IPS-20b (cell line): ENCODE data around the gene BMS1.
"Not testable (repeated sequence)": the region's sequence is repeated elsewhere in the genome, so short reads cannot be mapped to it uniquely, and the experiment has no call there.

Experiments
- H3K27ac ChIP-seq: one replicate; pipeline ENCODE4 v1.5.1; 2013; ENCODE audit warnings: low read length
- H3K27me3 ChIP-seq: 2 replicates; pipeline ENCODE4 v1.6.1; 2013; ENCODE audit warnings: mild to moderate bottlenecking, low read length, inconsistent platforms; ENCODE audit not compliant: insufficient read depth
- H3K36me3 ChIP-seq: 2 replicates; pipeline ENCODE4 v1.6.1; 2013; ENCODE audit warnings: low read depth, mild to moderate bottlenecking, inconsistent platforms, low read length, moderate library complexity; ENCODE audit not compliant: insufficient read depth
- H3K4me1 ChIP-seq: 2 replicates; pipeline ENCODE4 v1.6.1; 2013; ENCODE audit warnings: mild to moderate bottlenecking, control low read depth, inconsistent platforms, low read length, moderate library complexity; ENCODE audit not compliant: insufficient read depth
- H3K4me3 ChIP-seq: 2 replicates; pipeline ENCODE4 v1.5.1; 2013; ENCODE audit warnings: mild to moderate bottlenecking, low read length, inconsistent platforms
- H3K9ac ChIP-seq: 2 replicates; pipeline ENCODE4 v1.6.1; 2013; ENCODE audit warnings: low read depth, mild to moderate bottlenecking, inconsistent platforms, low read length, moderate library complexity
- H3K9me3 ChIP-seq: 2 replicates; pipeline ENCODE4 v1.6.1; 2013; ENCODE audit warnings: mild to moderate bottlenecking, low read depth, low read length, inconsistent platforms; ENCODE audit not compliant: insufficient read depth

BMS1 gene, protein sequence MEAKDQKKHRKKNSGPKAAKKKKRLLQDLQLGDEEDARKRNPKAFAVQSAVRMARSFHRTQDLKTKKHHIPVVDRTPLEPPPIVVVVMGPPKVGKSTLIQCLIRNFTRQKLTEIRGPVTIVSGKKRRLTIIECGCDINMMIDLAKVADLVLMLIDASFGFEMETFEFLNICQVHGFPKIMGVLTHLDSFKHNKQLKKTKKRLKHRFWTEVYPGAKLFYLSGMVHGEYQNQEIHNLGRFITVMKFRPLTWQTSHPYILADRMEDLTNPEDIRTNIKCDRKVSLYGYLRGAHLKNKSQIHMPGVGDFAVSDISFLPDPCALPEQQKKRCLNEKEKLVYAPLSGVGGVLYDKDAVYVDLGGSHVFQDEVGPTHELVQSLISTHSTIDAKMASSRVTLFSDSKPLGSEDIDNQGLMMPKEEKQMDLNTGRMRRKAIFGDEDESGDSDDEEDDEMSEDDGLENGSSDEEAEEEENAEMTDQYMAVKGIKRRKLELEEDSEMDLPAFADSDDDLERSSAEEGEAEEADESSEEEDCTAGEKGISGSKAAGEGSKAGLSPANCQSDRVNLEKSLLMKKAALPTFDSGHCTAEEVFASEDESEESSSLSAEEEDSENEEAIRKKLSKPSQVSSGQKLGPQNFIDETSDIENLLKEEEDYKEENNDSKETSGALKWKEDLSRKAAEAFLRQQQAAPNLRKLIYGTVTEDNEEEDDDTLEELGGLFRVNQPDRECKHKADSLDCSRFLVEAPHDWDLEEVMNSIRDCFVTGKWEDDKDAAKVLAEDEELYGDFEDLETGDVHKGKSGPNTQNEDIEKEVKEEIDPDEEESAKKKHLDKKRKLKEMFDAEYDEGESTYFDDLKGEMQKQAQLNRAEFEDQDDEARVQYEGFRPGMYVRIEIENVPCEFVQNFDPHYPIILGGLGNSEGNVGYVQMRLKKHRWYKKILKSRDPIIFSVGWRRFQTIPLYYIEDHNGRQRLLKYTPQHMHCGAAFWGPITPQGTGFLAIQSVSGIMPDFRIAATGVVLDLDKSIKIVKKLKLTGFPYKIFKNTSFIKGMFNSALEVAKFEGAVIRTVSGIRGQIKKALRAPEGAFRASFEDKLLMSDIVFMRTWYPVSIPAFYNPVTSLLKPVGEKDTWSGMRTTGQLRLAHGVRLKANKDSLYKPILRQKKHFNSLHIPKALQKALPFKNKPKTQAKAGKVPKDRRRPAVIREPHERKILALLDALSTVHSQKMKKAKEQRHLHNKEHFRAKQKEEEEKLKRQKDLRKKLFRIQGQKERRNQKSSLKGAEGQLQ

GRCh38 chr10:42782446-42783180, at the start of gene BMS1:
BMS1 (plus strand) TSS chr10:42782795; CDS start chr10:42784395, 1,600 bp downstream.
- Histone ChIP-seq H3K4me3 (peak within 1 kb of the TSS; percentile 91), H3K27ac (peak within 1 kb of the TSS; percentile 73), H3K9ac (peak within 1 kb of the TSS; percentile 86), H3K9me3 (no peaks in the 10 kb centered on the region), H3K4me1 (peaks cover 2% of the 10 kb centered on the region; the same call in 1 of the 2 replicates), H3K27me3 (peaks cover 12% of the 10 kb centered on the region), H3K36me3 (peaks cover 35% of the 10 kb centered on the region)

DNA sequence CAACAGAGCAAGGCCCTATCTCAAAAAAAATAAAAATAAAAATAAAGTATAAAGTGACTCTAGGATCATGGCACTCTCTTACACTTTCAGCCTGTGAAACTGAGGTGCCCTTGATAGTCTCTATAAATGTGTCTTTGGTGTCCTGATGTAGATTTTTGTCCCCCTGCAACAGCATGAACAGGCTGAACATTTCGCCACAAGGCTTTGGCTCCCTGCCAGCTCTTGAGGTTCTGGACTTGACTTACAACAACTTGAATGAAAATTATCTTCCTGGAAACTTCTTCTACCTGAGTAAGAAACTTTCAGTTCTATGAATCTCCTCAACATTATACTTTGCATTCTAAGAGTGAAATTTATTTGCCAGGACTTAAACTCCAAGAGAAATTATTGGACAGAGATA, 48.1 kb upstream of the BMS1 start:
- H3K9ac ChIP-seq = no peak overlapping the region
- H3K4me3 ChIP-seq = no peak overlapping the region
- no peak overlapping the region for H3K27ac ChIP-seq
- H3K27me3 ChIP-seq = no peaks in the 10 kb centered on the region
- no peaks in the 10 kb centered on the region for H3K36me3 ChIP-seq
- H3K9me3 ChIP-seq = peaks cover 28% of the 10 kb centered on the region
- H3K4me1 ChIP-seq = no peaks in the 10 kb centered on the region

GRCh38 chr10:42738679-42739078, 43.9 kb upstream of the BMS1 start:
- no peak overlapping the region for H3K4me3 ChIP-seq
- no peak overlapping the region for H3K9ac ChIP-seq
- H3K27ac ChIP-seq = no peak overlapping the region
- H3K36me3 ChIP-seq = no peaks in the 10 kb centered on the region
- H3K4me1 ChIP-seq = no peaks in the 10 kb centered on the region
- H3K27me3 ChIP-seq = no peaks in the 10 kb centered on the region
- peaks cover 33% of the 10 kb centered on the region for H3K9me3 ChIP-seq

DNA sequence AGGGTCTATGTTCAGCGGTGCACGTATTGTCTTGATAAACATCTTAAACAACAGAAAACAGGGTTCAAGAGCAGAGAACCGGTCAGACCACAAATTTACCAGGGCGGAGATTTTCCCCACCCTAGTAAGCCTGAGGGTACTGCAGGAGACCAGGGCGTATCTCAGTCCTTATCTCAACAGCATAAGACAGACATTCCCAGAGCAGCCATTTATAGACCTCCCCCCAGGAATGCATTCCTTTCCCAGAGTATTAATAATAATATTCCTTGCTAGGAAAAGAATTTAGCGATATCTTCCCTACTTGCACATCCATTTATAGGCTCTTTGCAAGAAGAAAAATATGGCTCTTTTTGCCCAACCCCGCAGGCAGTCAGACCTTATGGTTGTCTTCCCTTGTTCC, 41.1 kb upstream of the BMS1 start:
- not testable (repeated sequence) for H3K4me1 ChIP-seq, H3K27me3 ChIP-seq, H3K36me3 ChIP-seq, H3K27ac ChIP-seq, H3K4me3 ChIP-seq, H3K9ac ChIP-seq
- H3K9me3 ChIP-seq = peaks cover 41% of the 10 kb centered on the region

GRCh38 chr10:42743697-42744096, 38.9 kb upstream of the BMS1 start:
- Histone ChIP-seq H3K27ac (no peak overlapping the region), H3K36me3 (no peaks in the 10 kb centered on the region), H3K27me3 (no peaks in the 10 kb centered on the region), H3K4me3 (no peak overlapping the region), H3K4me1 (no peaks in the 10 kb centered on the region), H3K9me3 (peaks cover 35% of the 10 kb centered on the region), H3K9ac (no peak overlapping the region)

DNA sequence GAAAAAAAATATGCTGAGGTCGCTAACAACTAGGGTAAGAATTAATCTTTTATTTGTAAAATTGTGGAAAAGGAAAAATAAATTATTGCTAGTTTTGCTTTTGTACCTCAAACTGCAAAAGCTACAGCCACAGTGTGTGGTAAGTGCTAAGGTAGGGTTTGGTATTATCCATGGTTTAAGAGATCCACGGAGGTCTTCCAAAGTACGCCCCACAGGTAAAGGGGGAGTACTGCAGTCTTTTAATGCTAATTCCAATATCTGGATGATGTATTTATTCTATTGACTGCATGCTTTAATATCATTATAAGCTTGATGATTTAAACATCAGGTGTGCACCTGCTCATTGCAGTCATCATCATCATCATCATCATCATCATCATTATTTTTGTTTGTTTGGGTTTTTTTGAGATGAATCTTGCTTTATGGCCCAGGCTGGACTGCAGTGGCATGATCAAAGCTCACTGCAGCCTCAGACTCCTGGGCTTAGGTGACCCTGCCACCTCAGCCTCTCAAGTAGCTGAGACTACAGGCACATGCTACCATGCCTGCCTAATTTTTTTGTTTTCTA, 38.4 kb upstream of the BMS1 start:
- Histone ChIP-seq H3K27ac (no peak overlapping the region), H3K36me3 (no peaks in the 10 kb centered on the region), H3K4me3 (no peak overlapping the region), H3K9me3 (peaks cover 35% of the 10 kb centered on the region), H3K4me1 (no peaks in the 10 kb centered on the region), H3K27me3 (no peaks in the 10 kb centered on the region), H3K9ac (no peak overlapping the region)

DNA sequence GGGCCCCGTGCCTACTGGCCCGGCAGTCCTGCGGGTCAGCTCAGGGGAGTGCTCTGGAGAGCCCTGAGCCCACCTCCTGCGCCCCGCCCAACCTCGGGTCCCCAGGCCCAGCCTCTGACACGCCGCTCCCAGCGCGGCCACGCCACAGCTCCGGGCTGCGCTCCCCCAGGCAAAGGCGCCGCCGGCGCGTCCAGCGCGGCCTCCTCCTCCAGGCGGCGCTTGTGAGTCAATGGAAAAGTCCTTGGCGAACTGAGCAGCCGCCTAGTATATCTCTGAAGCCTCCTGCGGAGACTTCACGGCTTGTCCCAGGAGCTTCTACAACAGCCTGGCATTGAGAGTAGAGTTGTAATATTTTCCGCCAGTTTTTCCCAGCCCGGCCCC, 29.5 kb upstream of the BMS1 start:
- Histone ChIP-seq H3K4me1 (no peaks in the 10 kb centered on the region), H3K4me3 (peak overlapping the region; percentile 70; the same call in 1 of the 2 replicates), H3K9ac (no peak overlapping the region), H3K27ac (no peak overlapping the region), H3K9me3 (no peaks in the 10 kb centered on the region), H3K36me3 (no peaks in the 10 kb centered on the region), H3K27me3 (peaks cover 68% of the 10 kb centered on the region)

- H3K4me1 ChIP-seq = no peaks in the 10 kb centered on the region
- no peaks in the 10 kb centered on the region for H3K9me3 ChIP-seq
- no peaks in the 10 kb centered on the region for H3K36me3 ChIP-seq
- H3K4me3 ChIP-seq = peak overlapping the region; percentile 70
- no peak overlapping the region for H3K27ac ChIP-seq
- no peak overlapping the region for H3K9ac ChIP-seq
- H3K27me3 ChIP-seq = peaks cover 74% of the 10 kb centered on the region
These were observed 29.0 kb upstream of the BMS1 start for GRCh38 chr10:42753507-42754154.

DNA sequence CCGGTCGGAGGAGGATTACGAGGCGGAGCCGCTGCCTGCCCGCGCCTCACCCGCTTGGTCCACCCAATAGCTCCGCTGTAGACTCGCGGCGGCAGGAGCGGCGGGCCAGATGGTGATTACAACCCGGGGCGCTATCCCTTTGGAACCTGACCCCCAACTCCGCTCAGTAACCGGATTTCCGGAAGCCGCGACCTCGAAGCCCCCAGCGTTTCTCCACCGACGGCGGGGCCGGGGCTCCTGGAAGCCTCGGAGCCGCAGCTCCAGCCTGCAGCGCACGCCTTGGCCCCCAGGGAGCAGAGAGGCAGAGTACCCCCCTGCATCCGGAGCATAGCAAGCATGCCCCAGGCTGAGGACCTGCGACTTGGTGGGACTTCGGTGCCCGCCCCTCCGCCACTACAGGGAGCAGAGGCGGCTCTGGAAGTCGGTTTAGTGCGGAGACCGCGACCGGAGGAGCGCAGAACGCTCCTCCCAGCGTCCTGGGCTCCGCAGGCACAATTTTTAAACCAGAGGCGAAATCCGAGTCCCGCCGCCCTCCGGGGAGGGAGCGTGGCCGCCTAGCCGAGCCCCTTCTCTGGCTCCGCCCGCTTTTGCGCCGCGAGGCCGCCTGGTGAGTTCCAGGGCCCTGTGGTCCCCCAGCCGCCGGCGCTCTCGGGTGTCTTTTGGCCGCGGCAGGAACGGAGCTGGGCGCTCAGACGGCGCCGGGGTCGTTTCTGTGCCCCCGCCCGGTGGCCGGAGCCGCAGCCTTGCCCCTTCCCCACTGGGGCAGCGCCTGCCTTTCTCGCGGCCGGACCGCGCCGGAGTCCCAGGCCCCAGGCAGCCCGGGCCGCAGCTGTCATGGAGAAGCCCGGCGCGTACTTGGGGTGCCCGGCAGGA, 28.2 kb upstream of the BMS1 start:
- Histone ChIP-seq H3K9ac (no peak overlapping the region; the same call in 1 of the 2 replicates), H3K4me1 (no peaks in the 10 kb centered on the region), H3K27ac (no peak overlapping the region), H3K9me3 (no peaks in the 10 kb centered on the region), H3K36me3 (no peaks in the 10 kb centered on the region), H3K4me3 (peak overlapping the region; percentile 70), H3K27me3 (peaks cover 81% of the 10 kb centered on the region)

GRCh38 chr10:42755028-42755451, 27.6 kb upstream of the BMS1 start:
- Histone ChIP-seq H3K4me1 (no peaks in the 10 kb centered on the region), H3K9ac (no peak overlapping the region), H3K9me3 (no peaks in the 10 kb centered on the region), H3K27ac (no peak overlapping the region), H3K36me3 (no peaks in the 10 kb centered on the region), H3K27me3 (peaks cover 88% of the 10 kb centered on the region), H3K4me3 (peak overlapping the region; percentile 70; the same call in 1 of the 2 replicates)
